GM21423 (cell line): ENCODE results near the gene SPOCK2.

Experiments
- ATAC-seq: cut with Tn5 transposase; IDR thresholded peaks from one replicate; pipeline ENCODE4 v1.9.1; 2021; ENCODE audit warnings: mild to moderate bottlenecking, moderate library complexity; ENCODE audit not compliant: unreplicated experiment

SPOCK2 gene

GRCh38 chr10:72090326-72090725 is 2.0 kb upstream of the SPOCK2 start:
- no peak for ATAC-seq

- ATAC-seq: no peak
These were observed 1.3 kb upstream of the SPOCK2 start for GRCh38 chr10:72089618-72090017.

GRCh38 chr10:72088889-72089575 is 681 bp upstream of the SPOCK2 start:
- no peak for ATAC-seq

GRCh38 chr10:72087392-72087968 is 871 bp downstream of the SPOCK2 start:
- no peak for ATAC-seq

GRCh38 chr10:72086466-72087391 is 1.6 kb downstream of the SPOCK2 start:
- ATAC-seq: no peak

- no peak for ATAC-seq
These were observed 2.4 kb downstream of the SPOCK2 start for GRCh38 chr10:72085864-72086465.

GRCh38 chr10:72085166-72085565 is 3.2 kb downstream of the SPOCK2 start:
- ATAC-seq: no peak

GRCh38 chr10:72083790-72084459 is 4.4 kb downstream of the SPOCK2 start:
- ATAC-seq: no peak

GRCh38 chr10:72082856-72083789 is 5.2 kb downstream of the SPOCK2 start:
- no peak for ATAC-seq

GRCh38 chr10:72081772-72082590 is 6.4 kb downstream of the SPOCK2 start:
- no peak for ATAC-seq

GRCh38 chr10:72081210-72081609 is 7.1 kb downstream of the SPOCK2 start:
- no peak for ATAC-seq

GRCh38 chr10:72080042-72080975 is 8.0 kb downstream of the SPOCK2 start:
- no peak for ATAC-seq

- ATAC-seq: no peak
These were observed 9.0 kb downstream of the SPOCK2 start for GRCh38 chr10:72079356-72079755.

GRCh38 chr10:72077275-72077990 is 10.9 kb downstream of the SPOCK2 start:
- no peak for ATAC-seq

GRCh38 chr10:72076756-72077155 is 11.6 kb downstream of the SPOCK2 start:
- no peak for ATAC-seq

- ATAC-seq: no peak
These were observed 12.8 kb downstream of the SPOCK2 start for GRCh38 chr10:72075376-72076115.
